Measurements from ENCODE around the gene NPBWR2. TPM values are rescaled to one million over a fixed set of nuclear protein-coding genes. Genes with fewer than 3 reads are reported as not detected.

NPBWR2 gene
- polyA plus RNA-seq, 1 of the 3 experiments (the other 2 are of a cell fraction): not detected

DNA sequence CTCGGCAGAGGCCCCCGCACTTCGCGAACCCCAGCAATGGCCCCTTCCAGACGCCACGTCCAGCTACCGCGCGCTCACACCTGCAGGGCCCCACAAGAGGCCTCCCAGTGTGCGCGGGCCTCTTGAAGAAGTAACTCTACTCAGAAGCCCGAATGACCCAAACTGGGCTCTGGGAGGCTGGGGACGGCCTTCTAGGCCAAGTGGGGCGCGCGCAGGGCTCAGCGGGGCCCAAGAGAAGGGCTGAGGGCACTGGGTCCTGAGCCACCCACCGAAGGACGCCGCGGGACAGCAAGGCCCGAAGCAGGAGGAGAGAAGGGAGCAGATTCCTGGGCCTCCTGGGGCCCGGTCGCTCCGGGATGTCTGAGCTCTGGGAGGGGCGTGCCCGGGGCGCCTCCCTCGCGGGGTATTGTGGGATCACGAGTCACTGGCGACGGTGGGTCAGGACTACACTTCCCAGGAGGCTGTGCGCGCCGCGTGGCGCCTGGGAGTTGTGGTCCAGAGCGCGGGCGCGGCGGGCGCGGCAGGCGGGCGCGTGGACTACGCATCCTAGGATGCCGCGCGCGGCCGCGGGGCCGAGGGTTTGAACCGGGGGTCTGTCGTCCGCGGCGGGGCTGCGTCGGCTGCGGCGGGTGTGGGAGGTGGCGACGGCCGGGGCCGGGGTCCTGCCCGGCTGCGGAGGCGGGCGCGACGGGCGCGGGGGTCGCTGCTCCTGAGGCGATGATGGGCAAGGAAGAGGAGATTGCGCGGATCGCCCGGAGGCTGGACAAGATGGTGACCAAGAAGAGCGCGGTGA is 44.6 kb downstream of the NPBWR2 start, which contains the start of gene TCEA2 (continued):
- TF ChIP-seq EZH2phosphoT487 (IDR thresholded peaks at IDR 0.05; ENCODE audit: borderline replicate concordance, low read depth) (no peak), MEF2A (IDR thresholded peaks at IDR 0.05; ENCODE audit: borderline replicate concordance, low read depth) (no peak), YY1 (IDR thresholded peaks at IDR 0.05; ENCODE audit: low read depth) (peak; percentile 49; the same call in 1 of the 2 replicates), ELF1 (IDR thresholded peaks at IDR 0.05) (peak; percentile 34; the same call in 1 of the 2 replicates), RCOR1 (IDR thresholded peaks at IDR 0.05; ENCODE audit: low read length) (no peak; the same call in 1 of the 2 replicates), GATA2 (CRISPR knock-in tag; IDR thresholded peaks at IDR 0.05) (no peak), FOXM1 (IDR thresholded peaks at IDR 0.05; ENCODE audit: low read depth) (no peak), ZBTB33 (IDR thresholded peaks at IDR 0.05; ENCODE audit: borderline replicate concordance, low read depth) (peak; percentile 68; the same call in 1 of the 2 replicates), POLR2AphosphoS5 (IDR thresholded peaks at IDR 0.05; ENCODE audit: low read depth, low read length) (peak; percentile 91)
- TF ChIP-seq, protein P1, sequence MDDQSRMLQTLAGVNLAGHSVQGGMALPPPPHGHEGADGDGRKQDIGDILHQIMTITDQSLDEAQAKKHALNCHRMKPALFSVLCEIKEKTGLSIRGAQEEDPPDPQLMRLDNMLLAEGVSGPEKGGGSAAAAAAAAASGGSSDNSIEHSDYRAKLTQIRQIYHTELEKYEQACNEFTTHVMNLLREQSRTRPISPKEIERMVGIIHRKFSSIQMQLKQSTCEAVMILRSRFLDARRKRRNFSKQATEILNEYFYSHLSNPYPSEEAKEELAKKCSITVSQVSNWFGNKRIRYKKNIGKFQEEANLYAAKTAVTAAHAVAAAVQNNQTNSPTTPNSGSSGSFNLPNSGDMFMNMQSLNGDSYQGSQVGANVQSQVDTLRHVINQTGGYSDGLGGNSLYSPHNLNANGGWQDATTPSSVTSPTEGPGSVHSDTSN (IDR thresholded peaks at IDR 0.05): no peak

GRCh38 chr20:64062276-64062595 is 45.1 kb downstream of the NPBWR2 start:
- CTCF ChIA-PET: interaction anchor here (1.0 to 2.5 kb wide), 8 partner anchors 10 to 82 kb away, joined by 3 to 12 read pairs (median 7); partner anchors contain the start of gene LKAAEAR1
- H3K9ac ChIP-seq: peak overlapping the region; percentile 90
- H3K36me3 ChIP-seq (replicated peaks in 1 of 2; ENCODE audit: control insufficient read depth in 1 of 2, insufficient read depth in 2 of 2, low read length in 1 of 2): no peaks in the 10 kb centered on the region
- H3F3A ChIP-seq (replicated peaks; ENCODE audit: insufficient read depth): peaks cover 4% of the 10 kb centered on the region
- no peaks in the 10 kb centered on the region for H3K27me3 ChIP-seq (ENCODE audit: insufficient read depth)
- peak overlapping the region; percentile 85; the same call in 1 of the 2 replicates for H2AFZ ChIP-seq (ENCODE audit: low read depth)
- peak overlapping the region; percentile 59 to 83; a peak in 2 of 4 replicates for H3K27ac ChIP-seq (ENCODE audit: low read depth in 2 of 2, low read length in 1 of 2)
- peak overlapping the region; percentile 91 to 93 for H3K4me3 ChIP-seq (ENCODE audit: low read depth in 2 of 2, low read length in 1 of 2)
- POLR2A ChIA-PET: interaction anchor here (0.6 to 1.5 kb wide), 7 partner anchors 9 to 84 kb away, joined by 3 to 4 read pairs (median 3); partner anchors contain the start of genes OPRL1, PRPF6 and RGS19
- WGBS (ENCODE audit: low lambda C conversion rate): 78% methylated on average over 3 of the region's 5 CpGs
- DNase-seq: no peak
- TF ChIP-seq, protein P1 (IDR thresholded peaks at IDR 0.05): no peak
- TF ChIP-seq GATA2 (CRISPR knock-in tag; IDR thresholded peaks at IDR 0.05): no peak
- TF ChIP-seq SMC3 (IDR thresholded peaks at IDR 0.05; ENCODE audit: low read depth, low read length): no peak
- no peak for TF ChIP-seq FOXM1 (IDR thresholded peaks at IDR 0.05; ENCODE audit: low read depth)
- TF ChIP-seq NRF1 (IDR thresholded peaks at IDR 0.05; ENCODE audit: low read depth, low read length): no peak
- no peak for TF ChIP-seq RCOR1 (IDR thresholded peaks at IDR 0.05; ENCODE audit: low read length)
- no peak for TF ChIP-seq USF1 (IDR thresholded peaks at IDR 0.05; ENCODE audit: borderline replicate concordance, low read depth)
- peak overlapping the region; percentile 98 for H3K4me2 ChIP-seq
- H3K9me3 ChIP-seq: no peaks in the 10 kb centered on the region
- H3K79me2 ChIP-seq (ENCODE audit: insufficient read depth): peaks cover 15% of the 10 kb centered on the region; the same call in 1 of the 2 replicates
- H4K20me1 ChIP-seq (ENCODE audit: insufficient read depth): no peaks in the 10 kb centered on the region
- no peaks in the 10 kb centered on the region for H3K9me2 ChIP-seq
- peaks cover 14 to 20% of the 10 kb centered on the region in 2 experiments; a peak in 2 of 4 replicates for H3K4me1 ChIP-seq (ENCODE audit: control insufficient read depth in 1 of 2, insufficient read depth in 2 of 2, low read depth in 1 of 2, low read length in 1 of 2)

Data from SK-N-SH (cell line).